SK-N-SH (cell line): Measurements from ENCODE around the gene BSN. TPM values are rescaled to one million over a fixed set of nuclear protein-coding genes. Genes with fewer than 3 reads are reported as not detected.

Source experiments
- CTCF ChIA-PET: fragments of 300-600, 350-600 bp; formaldehyde crosslinking; extraction: SDS; loops from one replicate; lab custom pipeline; 2021; lab: Yijun Ruan, JAX
- POLR2A ChIA-PET: fragments of 350-600 bp; sonication (Branson Sonifier 250); formaldehyde crosslinking; extraction: SDS; loops from one replicate; lab custom pipeline; 2020; ENCODE audit warnings: antibody characterized with exemption, inconsistent platforms; lab: Yijun Ruan, JAX
- DNase-seq: peaks from one replicate; pipeline ENCODE4 v3.0.0; 2012
- H2AFZ ChIP-seq: fragments of 200-600 bp; sonication (generic); 2 replicates; pipeline ENCODE4 v1.8.1; 2016; ENCODE audit warnings: antibody characterized with exemption, mild to moderate bottlenecking, low read depth
- H3F3A ChIP-seq: fragments of 200-600 bp; sonication (generic); replicated peaks from 2 replicates; pipeline ENCODE3; 2016; ENCODE audit warnings: antibody characterized with exemption, mild to moderate bottlenecking; ENCODE audit not compliant: insufficient read depth
- H3K27ac ChIP-seq, 2 experiments: fragments of 200-500 bp in 1 of 2; fragments of 200-600 bp in 1 of 2; sonication (Bioruptor generic) in 1 of 2; sonication (generic), shearing (Covaris generic) in 1 of 2; 2 replicates each; pipeline versions ENCODE4 v1.5.1 to v1.6.1; 2014 to 2016; ENCODE audit warnings: low read depth in 2 of 2, inconsistent platforms in 1 of 2, low read length in 1 of 2, mild to moderate bottlenecking in 1 of 2, mixed read lengths in 1 of 2
- H3K27me3 ChIP-seq: fragments of 200-600 bp; sonication (generic), shearing (Covaris generic); 2 replicates; pipeline ENCODE4 v1.6.1; 2016; ENCODE audit warnings: mixed run types; ENCODE audit not compliant: insufficient read depth
- H3K36me3 ChIP-seq, 2 experiments: fragments of 200-500 bp in 1 of 2; fragments of 200-600 bp in 1 of 2; sonication (Bioruptor generic) in 1 of 2; sonication (generic) in 1 of 2; replicated peaks in 1 of 2; 2 replicates each; pipeline versions ENCODE3 to v1.5.1; 2014 to 2016; ENCODE audit warnings: low read length in 1 of 2, mild to moderate bottlenecking in 1 of 2; ENCODE audit not compliant: insufficient read depth in 2 of 2, control insufficient read depth in 1 of 2
- H3K4me1 ChIP-seq, 2 experiments: fragments of 200-500 bp in 1 of 2; fragments of 200-600 bp in 1 of 2; sonication (Bioruptor generic) in 1 of 2; sonication (generic), shearing (Covaris generic) in 1 of 2; 2 replicates each; pipeline versions ENCODE4 v1.5.1 to v1.6.1; 2014 to 2016; ENCODE audit warnings: low read depth in 1 of 2, low read length in 1 of 2, mixed run types in 1 of 2; ENCODE audit not compliant: insufficient read depth in 2 of 2, control insufficient read depth in 1 of 2
- H3K4me2 ChIP-seq: fragments of 200-600 bp; sonication (generic), shearing (Covaris generic); 2 replicates; pipeline ENCODE4 v1.6.1; 2017; ENCODE audit warnings: mixed run types
- H3K4me3 ChIP-seq, 2 experiments: fragments of 200-500 bp in 1 of 2; fragments of 200-600 bp in 1 of 2; sonication (Bioruptor generic) in 1 of 2; sonication (generic), shearing (Covaris generic) in 1 of 2; 2 replicates each; pipeline versions ENCODE4 v1.5.1 to v1.8.1; 2014 to 2016; ENCODE audit warnings: low read depth in 2 of 2, inconsistent platforms in 1 of 2, low read length in 1 of 2, mild to moderate bottlenecking in 1 of 2, mixed read lengths in 1 of 2, moderate library complexity in 1 of 2
- H3K79me2 ChIP-seq: fragments of 200-600 bp; sonication (generic); 2 replicates; pipeline ENCODE4 v1.8.1; 2017; ENCODE audit warnings: mild to moderate bottlenecking; ENCODE audit not compliant: insufficient read depth
- H3K9ac ChIP-seq: fragments of 200-600 bp; sonication (generic); 2 replicates; pipeline ENCODE4 v1.6.1; 2017; ENCODE audit warnings: mixed run types
- H3K9me2 ChIP-seq: fragments of 200-600 bp; sonication (generic); 2 replicates; pipeline ENCODE4 v1.6.1; 2017; ENCODE audit warnings: mixed run types
- H3K9me3 ChIP-seq: fragments of 200-600 bp; sonication (generic); 2 replicates; pipeline ENCODE4 v1.6.1; 2017; ENCODE audit warnings: mixed run types, mild to moderate bottlenecking, moderate library complexity
- H4K20me1 ChIP-seq: fragments of 200-600 bp; sonication (generic); 2 replicates; pipeline ENCODE4 v1.6.1; 2017; ENCODE audit warnings: mild to moderate bottlenecking, mixed run types; ENCODE audit not compliant: insufficient read depth
- FOXM1 ChIP-seq: IDR thresholded peaks from 2 replicates; pipeline ENCODE4 v1.4.0; 2012; ENCODE audit warnings: low read depth, mild to moderate bottlenecking
- GABPA ChIP-seq: IDR thresholded peaks from 2 replicates; pipeline ENCODE4 v1.4.0; 2012; ENCODE audit warnings: low read depth, mild to moderate bottlenecking
- MEF2A ChIP-seq: IDR thresholded peaks from 2 replicates; pipeline ENCODE4 v1.4.0; 2012; ENCODE audit warnings: low read depth, borderline replicate concordance
- MXI1 ChIP-seq: IDR thresholded peaks from 2 replicates; pipeline ENCODE4 v1.6.1; 2012; ENCODE audit warnings: mild to moderate bottlenecking, low read depth, low read length, improper control_type of control experiment
- NRF1 ChIP-seq: IDR thresholded peaks from 2 replicates; pipeline ENCODE4 v1.6.1; 2012; ENCODE audit warnings: low read depth, mild to moderate bottlenecking, low read length
- POLR2AphosphoS5 ChIP-seq: IDR thresholded peaks from 2 replicates; pipeline ENCODE4 v1.6.1; 2012; ENCODE audit warnings: low read depth, low read length
- RCOR1 ChIP-seq: fragments of 150-350 bp; IDR thresholded peaks from 2 replicates; pipeline ENCODE4 v1.6.1; 2017; ENCODE audit warnings: antibody characterized with exemption, low read length
- REST ChIP-seq: IDR thresholded peaks from 2 replicates; pipeline ENCODE4 v1.6.1; 2012; ENCODE audit warnings: mild to moderate bottlenecking, low read depth, low read length, moderate library complexity
- SMC3 ChIP-seq: IDR thresholded peaks from 2 replicates; pipeline ENCODE4 v1.6.1; 2012; ENCODE audit warnings: low read depth, low read length, improper control_type of control experiment
- TAF1 ChIP-seq: IDR thresholded peaks from 2 replicates; pipeline ENCODE4 v1.6.1; 2012; ENCODE audit warnings: low read depth, mild to moderate bottlenecking, low read length, moderate library complexity, borderline replicate concordance
- USF2 ChIP-seq: fragments of 150-350 bp; IDR thresholded peaks from 2 replicates; pipeline ENCODE4 v1.6.1; 2017; ENCODE audit warnings: antibody characterized with exemption, low read length, low read depth, borderline replicate concordance
- YY1 ChIP-seq: IDR thresholded peaks from 2 replicates; pipeline ENCODE4 v1.4.0; 2012; ENCODE audit warnings: low read depth, mild to moderate bottlenecking
- WGBS: methylation state at CpG from one replicate; pipeline ENCODE4 v1.1.6; 2017; ENCODE audit warnings: low lambda C conversion rate; 5-methylcytosine and 5-hydroxymethylcytosine counted together
- polyA plus RNA-seq, 3 experiments: library from polyadenylated mRNA; depleted of rRNA; stranded (reverse); fragments of >200 nt; gene quantifications; 2 replicates each; pipeline ENCODE4 v1.2.3, GENCODE V29; 2012

The BSN gene
- polyA plus RNA-seq, 1 of the 3 experiments (the other 2 are of a cell fraction), result 0.07 TPM

GRCh38 chr3:49668861-49669260 is 114.6 kb downstream of the BSN start (continued):
- no peak for TF ChIP-seq REST
- no peak for TF ChIP-seq YY1
- no peak for TF ChIP-seq GABPA
- TF ChIP-seq POLR2AphosphoS5, result no peak
- no peak for TF ChIP-seq RCOR1
- no peak for TF ChIP-seq NRF1
- no peak for TF ChIP-seq SMC3

GRCh38 chr3:49669352-49669751 is 115.1 kb downstream of the BSN start:
- Histone ChIP-seq H3K4me1 (peaks cover 0 to 9% of the 10 kb centered on the region in 2 experiments; a peak in 1 of 4 replicates), H3K9ac (no peak overlapping the region), H3K27me3 (no peaks in the 10 kb centered on the region), H2AFZ (no peak overlapping the region), H3K36me3 (no peaks in the 10 kb centered on the region), H3K27ac (no peak overlapping the region), H3K9me2 (no peaks in the 10 kb centered on the region), H3K4me2 (no peak overlapping the region), H3F3A (peaks cover 5% of the 10 kb centered on the region), H4K20me1 (no peaks in the 10 kb centered on the region), H3K4me3 (no peak overlapping the region), H3K79me2 (peaks cover 5% of the 10 kb centered on the region; the same call in 1 of the 2 replicates), H3K9me3 (no peaks in the 10 kb centered on the region)
- POLR2A ChIA-PET, result no interaction called here
- DNase-seq, result no peak
- 68% methylated on average over 3 of the region's 3 CpGs for WGBS
- no peak for TF ChIP-seq TAF1
- CTCF ChIA-PET, result interaction anchor here (1.2 to 5.6 kb wide), 2 partner anchors 132 to 498 kb away, joined by 3 to 299 read pairs; partner anchors contain the start of gene KLHDC8B

GRCh38 chr3:49670940-49671290 is 116.6 kb downstream of the BSN start:
- Histone ChIP-seq H3K4me1 (peaks cover 7 to 20% of the 10 kb centered on the region in 2 experiments; a peak in 1 of 4 replicates), H3F3A (peaks cover 5% of the 10 kb centered on the region), H3K4me3 (no peak overlapping the region), H3K27me3 (no peaks in the 10 kb centered on the region), H3K9me3 (no peaks in the 10 kb centered on the region), H3K9me2 (no peaks in the 10 kb centered on the region), H4K20me1 (no peaks in the 10 kb centered on the region), H3K36me3 (peaks cover 0 to 5% of the 10 kb centered on the region in 2 experiments), H3K27ac (no peak overlapping the region), H3K79me2 (peaks cover 20% of the 10 kb centered on the region), H3K4me2 (no peak overlapping the region)
- POLR2A ChIA-PET, result interaction anchor here (1.6 kb wide), 1 partner anchor 131 kb away, joined by 21 read pairs; no protein-coding TSS in a partner anchor
- DNase-seq, result no peak
- TF ChIP-seq MEF2A, result no peak
- no peak for TF ChIP-seq USF2
- no peak for TF ChIP-seq MXI1
- no peak for TF ChIP-seq FOXM1
- TF ChIP-seq, all 33 proteins: peak for 0
- H2AFZ ChIP-seq, result no peak overlapping the region
- 76% methylated on average over 6 of the region's 6 CpGs for WGBS
- no peak overlapping the region for H3K9ac ChIP-seq
- CTCF ChIA-PET, result interaction anchor here (0.7 to 5.6 kb wide), 21 partner anchors 8 to 208 kb away, joined by 3 to 299 read pairs (median 5); partner anchors contain the start of gene BSN
